IMR-90 (cell line): ENCODE data around the gene NTM. TPM values are rescaled to one million over a fixed set of nuclear protein-coding genes. Genes with fewer than 3 reads are reported as not detected.

ENCODE experiments used
- ATAC-seq: fragments of 200-7000 bp; cut with Tn5 transposase; 2 replicates; pipeline ENCODE4 v1.9.1; 2020; ENCODE audit warnings: low read depth, mild to moderate bottlenecking, moderate library complexity
- BruUV-seq: library from RNA; stranded (reverse); fragments of 400-500 nt; replicated peaks from 2 replicates; lab custom pipeline; 2021; lab: Mats Ljungman, UMichigan
- CTCF ChIA-PET: fragments of 300-600 bp; formaldehyde crosslinking; extraction: SDS; loops from one replicate; lab custom pipeline; 2021; ENCODE audit warnings: antibody characterized with exemption; lab: Yijun Ruan, JAX
- POLR2A ChIA-PET: fragments of 300-600 bp; sonication (Branson Sonifier 250); formaldehyde crosslinking; loops from one replicate; lab custom pipeline; 2022; ENCODE audit warnings: antibody characterized with exemption; ENCODE audit not compliant: unreplicated experiment; lab: Charles Lee
- DNase-seq: peaks from one replicate; pipeline ENCODE4 v3.0.0; 2013
- H2AFZ ChIP-seq: replicated peaks from 2 replicates; pipeline ENCODE3; 2013; ENCODE audit warnings: low read length, mild to moderate bottlenecking; ENCODE audit not compliant: poor library complexity
- H2AK5ac ChIP-seq: 2 replicates; pipeline ENCODE4 v1.6.1; 2013; ENCODE audit warnings: low read depth, low read length, inconsistent platforms
- H2AK9ac ChIP-seq: replicated peaks from 2 replicates; pipeline ENCODE3; 2013; ENCODE audit warnings: mild to moderate bottlenecking, low read depth, low read length, moderate library complexity; ENCODE audit not compliant: poor library complexity
- H2BK120ac ChIP-seq: 2 replicates; pipeline ENCODE4 v1.6.1; 2013; ENCODE audit warnings: low read depth, low read length, inconsistent platforms
- H2BK15ac ChIP-seq: 3 replicates; pipeline ENCODE4 v1.6.1; 2013; ENCODE audit warnings: low read depth, low read length, inconsistent platforms
- H2BK20ac ChIP-seq: 2 replicates; pipeline ENCODE4 v1.6.1; 2013; ENCODE audit warnings: low read depth, mild to moderate bottlenecking, inconsistent platforms, low read length, moderate library complexity
- H2BK5ac ChIP-seq: 2 replicates; pipeline ENCODE4 v1.6.1; 2013; ENCODE audit warnings: mild to moderate bottlenecking, low read depth, low read length, inconsistent platforms; ENCODE audit not compliant: poor library complexity, severe bottlenecking
- H3K14ac ChIP-seq: replicated peaks from 2 replicates; pipeline ENCODE4 v1.6.1; 2013; ENCODE audit warnings: low read depth, low read length, inconsistent platforms
- H3K18ac ChIP-seq: 2 replicates; pipeline ENCODE4 v1.6.1; 2013; ENCODE audit warnings: low read depth, low read length, control low read depth
- H3K23ac ChIP-seq: 2 replicates; pipeline ENCODE4 v1.6.1; 2013; ENCODE audit warnings: low read depth, low read length, inconsistent platforms
- H3K27ac ChIP-seq: 2 replicates; pipeline ENCODE4 v1.5.1; 2013; ENCODE audit warnings: mild to moderate bottlenecking, control low read depth, low read length; ENCODE audit not compliant: insufficient read depth
- H3K27me3 ChIP-seq: 2 replicates; pipeline ENCODE4 v1.6.1; 2013; ENCODE audit warnings: low read length; ENCODE audit not compliant: control insufficient read depth, insufficient read depth
- H3K36me3 ChIP-seq: 2 replicates; pipeline ENCODE4 v1.6.1; 2013; ENCODE audit warnings: low read length, mixed read lengths; ENCODE audit not compliant: control insufficient read depth, insufficient read depth
- H3K4ac ChIP-seq: 2 replicates; pipeline ENCODE4 v1.6.1; 2013; ENCODE audit warnings: low read depth, low read length, inconsistent platforms
- H3K4me1 ChIP-seq: 2 replicates; pipeline ENCODE4 v1.6.1; 2013; ENCODE audit warnings: low read length, mixed read lengths; ENCODE audit not compliant: control insufficient read depth, insufficient read depth
- H3K4me2 ChIP-seq: 2 replicates; pipeline ENCODE4 v1.6.1; 2013; ENCODE audit warnings: low read depth, mild to moderate bottlenecking, control low read depth, low read length, moderate library complexity
- H3K4me3 ChIP-seq: 2 replicates; pipeline ENCODE4 v1.5.1; 2013; ENCODE audit warnings: low read depth, mild to moderate bottlenecking, control low read depth, low read length, moderate library complexity; ENCODE audit not compliant: insufficient read depth
- H3K56ac ChIP-seq: 2 replicates; pipeline ENCODE4 v1.6.1; 2013; ENCODE audit warnings: low read length, inconsistent platforms; ENCODE audit not compliant: insufficient read depth; ENCODE audit errors: extremely low read depth
- H3K79me1 ChIP-seq, 2 experiments: 2 replicates each; pipeline ENCODE4 v1.6.1; 2013; ENCODE audit warnings: low read length in 2 of 2, inconsistent platforms in 1 of 2, low read depth in 1 of 2
- H3K9ac ChIP-seq: 2 replicates; pipeline ENCODE4 v1.6.1; 2013; ENCODE audit warnings: low read depth, low read length, control low read depth
- H3K9me1 ChIP-seq: 2 replicates; pipeline ENCODE4 v1.6.1; 2013; ENCODE audit warnings: low read length, inconsistent platforms; ENCODE audit not compliant: insufficient read depth
- H3K9me3 ChIP-seq: 2 replicates; pipeline ENCODE4 v1.6.1; 2013; ENCODE audit warnings: low read length; ENCODE audit not compliant: control insufficient read depth, insufficient read depth
- H4K20me1 ChIP-seq: 2 replicates; pipeline ENCODE4 v1.6.1; 2013; ENCODE audit warnings: low read length, inconsistent platforms; ENCODE audit not compliant: insufficient read depth
- H4K5ac ChIP-seq: 2 replicates; pipeline ENCODE4 v1.6.1; 2013; ENCODE audit warnings: mild to moderate bottlenecking, low read depth, low read length, control low read depth
- H4K8ac ChIP-seq, 2 experiments: 2 replicates each; pipeline ENCODE4 v1.6.1; 2013; ENCODE audit warnings: low read depth in 2 of 2, low read length in 2 of 2, control low read depth in 1 of 2, inconsistent platforms in 1 of 2
- H4K91ac ChIP-seq: 2 replicates; pipeline ENCODE4 v1.6.1; 2013; ENCODE audit warnings: low read depth, low read length, inconsistent platforms; ENCODE audit not compliant: insufficient read depth
- CEBPB ChIP-seq: IDR thresholded peaks from 2 replicates; pipeline ENCODE4 v1.6.1; 2012; ENCODE audit warnings: low read depth, low read length, improper control_type of control experiment
- RAD21 ChIP-seq: IDR thresholded peaks from 2 replicates; pipeline ENCODE4 v1.6.1; 2012; ENCODE audit warnings: low read length, improper control_type of control experiment
- WGBS, 2 experiments: methylation state at CpG; one replicate each; pipeline versions ENCODE4 v1.1.5 to v1.1.7; 2013; ENCODE audit warnings: missing lambda C conversion rate in 2 of 2; ENCODE audit not compliant: insufficient read length in 1 of 2; ENCODE audit errors: extremely low coverage in 2 of 2; 5-methylcytosine and 5-hydroxymethylcytosine counted together
- dilution Hi-C: fragments of 300-500 bp; cut with HindIII; formaldehyde crosslinking; loops from one replicate; pipeline ENCODE4 v1.14.3; 2018; ENCODE audit warnings: low sequenced_read_pairs; ENCODE audit not compliant: unreplicated experiment
- in situ Hi-C: fragments of 300-500 bp; cut with MboI; formaldehyde crosslinking; loops from 3 replicates; pipeline ENCODE4 v1.14.3; 2019; ENCODE audit warnings: low sequenced_read_pairs, inconsistent platforms, mixed read lengths
- intact Hi-C: fragments of 100-400 bp; cut with micrococcal nuclease; formaldehyde crosslinking; loops from 2 replicates; pipeline ENCODE4 v1.10.0; 2022
- polyA plus RNA-seq, 3 experiments: library from polyadenylated mRNA; depleted of rRNA; stranded (reverse); fragments of >200 nt; gene quantifications; 2 replicates each; pipeline ENCODE4 v1.2.3, GENCODE V29; 2012; ENCODE audit warnings: low replicate concordance in 1 of 3
- total RNA-seq: library from RNA; depleted of rRNA; stranded (reverse); fragments of >200 nt; gene quantifications from 2 replicates; pipeline ENCODE4 v1.2.3, GENCODE V29; 2012

NTM gene
- total and polyA plus RNA-seq, 2 of the 4 experiments (the other 2 are of a cell fraction), result 19.5 to 25.5 TPM

- no peak overlapping the region for H4K5ac ChIP-seq
- POLR2A ChIA-PET, result no interaction called here
- no peak overlapping the region for H2BK5ac ChIP-seq
- peaks cover 12 to 33% of the 10 kb centered on the region in 2 experiments; a peak in 3 of 4 replicates for H3K79me1 ChIP-seq
- in situ Hi-C loops, result no loop called here
- no peak overlapping the region for H3K9ac ChIP-seq
- no peak overlapping the region for H4K8ac ChIP-seq
- H3K36me3 ChIP-seq, result no peaks in the 10 kb centered on the region
- dilution Hi-C loops, result no loop called here
- DNase-seq, result peak; percentile 68
- intact Hi-C loops, result no loop called here
- H3K9me3 ChIP-seq, result no peaks in the 10 kb centered on the region
- H3K9me1 ChIP-seq, result peaks cover 8% of the 10 kb centered on the region; the same call in 1 of the 2 replicates
- ATAC-seq, result peak; percentile 70
- H2BK15ac ChIP-seq, result no peak overlapping the region
- no peak overlapping the region for H3K4me3 ChIP-seq
- WGBS, 2 experiments, result 88% methylated on average over 4 of the region's 6 CpGs; no CpG with 5 or more reads in 1 of the 2 experiments
- no peak overlapping the region for H3K23ac ChIP-seq
- H2AK9ac ChIP-seq, result no peak overlapping the region
- H3K4me2 ChIP-seq, result no peak overlapping the region; the same call in 1 of the 2 replicates
- H3K27ac ChIP-seq, result peak overlapping the region; percentile 9; the same call in 1 of the 2 replicates
- H2AFZ ChIP-seq, result no peak overlapping the region
- H3K56ac ChIP-seq, result no peak overlapping the region
- no peak overlapping the region for H3K18ac ChIP-seq
- no peak overlapping the region for H3K4ac ChIP-seq
- BruUV-seq, result no TSS peak
- CTCF ChIA-PET, result no interaction called here
- H3K4me1 ChIP-seq, result no peaks in the 10 kb centered on the region; the same call in 1 of the 2 replicates
- no peak overlapping the region for H3K14ac ChIP-seq
- H2BK120ac ChIP-seq, result no peak overlapping the region
- no peak overlapping the region for H4K91ac ChIP-seq
- H3K27me3 ChIP-seq, result no peaks in the 10 kb centered on the region
- no peak overlapping the region for H2AK5ac ChIP-seq
- H4K20me1 ChIP-seq, result no peaks in the 10 kb centered on the region
- no peak for TF ChIP-seq RAD21
- peak; percentile 69; the same call in 1 of the 2 replicates for TF ChIP-seq CEBPB
- H2BK20ac ChIP-seq, result no peak overlapping the region
These were observed 574.3 kb downstream of the NTM start for GRCh38 chr11:131944736-131945135.
